Vagina (tissue), 2 donors: ENCODE data around the gene PCDH1.

ENCODE experiments used
- POLR2A ChIP-seq, 2 donors: fragments of 450-650 bp; IDR thresholded peaks; one replicate each; pipeline ENCODE4 v1.6.1; 2017; ENCODE audit warnings: antibody characterized with exemption in 2 of 2, mild to moderate bottlenecking in 2 of 2, moderate library complexity in 2 of 2
- POLR2AphosphoS5 ChIP-seq, 2 donors: sonication (generic); formaldehyde crosslinking; IDR thresholded peaks; one replicate each; pipeline ENCODE4 v1.9.0; 2017; ENCODE audit warnings: antibody characterized with exemption in 2 of 2, mild to moderate bottlenecking in 2 of 2, low read depth in 1 of 2; ENCODE audit not compliant: insufficient read depth in 1 of 2
- TF ChIP-seq, protein P1 (sequence below), 3 experiments: fragments of 450-650 bp in 2 of 3; fragments of 200-600 bp in 1 of 3; sonication (generic) in 1 of 3; IDR thresholded peaks; one replicate each; pipeline ENCODE4 v1.5.1; 2017 to 2019; ENCODE audit warnings: antibody characterized with exemption in 3 of 3, mild to moderate bottlenecking in 2 of 3, moderate library complexity in 2 of 3

GRCh38 chr5:141816598-141817399 lies 61.4 kb downstream of the PCDH1 start:
- TF ChIP-seq, protein P1, sequence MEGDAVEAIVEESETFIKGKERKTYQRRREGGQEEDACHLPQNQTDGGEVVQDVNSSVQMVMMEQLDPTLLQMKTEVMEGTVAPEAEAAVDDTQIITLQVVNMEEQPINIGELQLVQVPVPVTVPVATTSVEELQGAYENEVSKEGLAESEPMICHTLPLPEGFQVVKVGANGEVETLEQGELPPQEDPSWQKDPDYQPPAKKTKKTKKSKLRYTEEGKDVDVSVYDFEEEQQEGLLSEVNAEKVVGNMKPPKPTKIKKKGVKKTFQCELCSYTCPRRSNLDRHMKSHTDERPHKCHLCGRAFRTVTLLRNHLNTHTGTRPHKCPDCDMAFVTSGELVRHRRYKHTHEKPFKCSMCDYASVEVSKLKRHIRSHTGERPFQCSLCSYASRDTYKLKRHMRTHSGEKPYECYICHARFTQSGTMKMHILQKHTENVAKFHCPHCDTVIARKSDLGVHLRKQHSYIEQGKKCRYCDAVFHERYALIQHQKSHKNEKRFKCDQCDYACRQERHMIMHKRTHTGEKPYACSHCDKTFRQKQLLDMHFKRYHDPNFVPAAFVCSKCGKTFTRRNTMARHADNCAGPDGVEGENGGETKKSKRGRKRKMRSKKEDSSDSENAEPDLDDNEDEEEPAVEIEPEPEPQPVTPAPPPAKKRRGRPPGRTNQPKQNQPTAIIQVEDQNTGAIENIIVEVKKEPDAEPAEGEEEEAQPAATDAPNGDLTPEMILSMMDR (IDR thresholded peaks at IDR 0.05), result no peak
- TF ChIP-seq POLR2A (IDR thresholded peaks at IDR 0.05) (no peak), POLR2AphosphoS5 (IDR thresholded peaks at IDR 0.05; ENCODE audit: insufficient read depth in 1 of 2, low read depth in 1 of 2) (no peak)
